ENCODE measurements around the gene MBD3L1.

The MBD3L1 gene

DNA sequence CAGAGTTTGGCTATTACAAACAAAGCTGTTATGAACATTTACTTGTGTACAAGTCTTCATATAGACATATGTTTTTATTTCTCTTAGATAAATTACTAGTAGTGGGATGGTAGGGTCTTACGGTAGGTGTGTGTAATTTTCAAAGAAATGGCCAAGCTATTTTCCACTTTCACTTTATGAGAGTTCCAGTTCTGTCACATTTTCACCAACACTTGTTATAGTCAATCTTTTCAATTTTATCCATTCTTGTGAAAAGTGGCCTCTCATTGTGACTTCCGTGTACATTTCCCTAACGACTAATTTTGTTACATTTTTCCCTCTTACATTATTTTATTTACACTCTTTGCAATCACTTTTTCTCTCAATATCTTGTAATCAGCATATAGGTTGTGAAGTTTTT is 18.3 kb downstream of the MBD3L1 start:
- DNase-seq = no peak
- Histone ChIP-seq H3K9me3 (no peaks in the 10 kb centered on the region; the same call in 1 of the 2 replicates), H3K4me1 (no peaks in the 10 kb centered on the region), H3K27me3 (no peaks in the 10 kb centered on the region), H3K36me3 (no peaks in the 10 kb centered on the region), H3K4me3 (ENCODE audit: low read depth, low read length) (no peak overlapping the region)
- TF ChIP-seq CTCF (IDR thresholded peaks at IDR 0.05; ENCODE audit: low read depth, low read length) = no peak

- Histone ChIP-seq H3K4me1 (no peaks in the 10 kb centered on the region), H3K4me3 (ENCODE audit: low read depth, low read length) (no peak overlapping the region), H3K9me3 (no peaks in the 10 kb centered on the region), H3K27me3 (no peaks in the 10 kb centered on the region), H3K36me3 (no peaks in the 10 kb centered on the region)
- no peak for TF ChIP-seq CTCF (IDR thresholded peaks at IDR 0.05; ENCODE audit: low read depth, low read length)
- no peak for DNase-seq
Measured at GRCh38 chr19:8858260-8858659, 26.1 kb downstream of the MBD3L1 start.

GRCh38 chr19:8866344-8866743 is 34.2 kb downstream of the MBD3L1 start:
- DNase-seq = no peak
- H3K27me3 ChIP-seq = no peaks in the 10 kb centered on the region
- no peak for TF ChIP-seq CTCF (IDR thresholded peaks at IDR 0.05; ENCODE audit: low read depth, low read length)
- no peaks in the 10 kb centered on the region for H3K36me3 ChIP-seq
- H3K4me1 ChIP-seq = no peaks in the 10 kb centered on the region
- no peaks in the 10 kb centered on the region; the same call in 1 of the 2 replicates for H3K9me3 ChIP-seq
- H3K4me3 ChIP-seq (ENCODE audit: low read depth, low read length) = no peak overlapping the region

DNA sequence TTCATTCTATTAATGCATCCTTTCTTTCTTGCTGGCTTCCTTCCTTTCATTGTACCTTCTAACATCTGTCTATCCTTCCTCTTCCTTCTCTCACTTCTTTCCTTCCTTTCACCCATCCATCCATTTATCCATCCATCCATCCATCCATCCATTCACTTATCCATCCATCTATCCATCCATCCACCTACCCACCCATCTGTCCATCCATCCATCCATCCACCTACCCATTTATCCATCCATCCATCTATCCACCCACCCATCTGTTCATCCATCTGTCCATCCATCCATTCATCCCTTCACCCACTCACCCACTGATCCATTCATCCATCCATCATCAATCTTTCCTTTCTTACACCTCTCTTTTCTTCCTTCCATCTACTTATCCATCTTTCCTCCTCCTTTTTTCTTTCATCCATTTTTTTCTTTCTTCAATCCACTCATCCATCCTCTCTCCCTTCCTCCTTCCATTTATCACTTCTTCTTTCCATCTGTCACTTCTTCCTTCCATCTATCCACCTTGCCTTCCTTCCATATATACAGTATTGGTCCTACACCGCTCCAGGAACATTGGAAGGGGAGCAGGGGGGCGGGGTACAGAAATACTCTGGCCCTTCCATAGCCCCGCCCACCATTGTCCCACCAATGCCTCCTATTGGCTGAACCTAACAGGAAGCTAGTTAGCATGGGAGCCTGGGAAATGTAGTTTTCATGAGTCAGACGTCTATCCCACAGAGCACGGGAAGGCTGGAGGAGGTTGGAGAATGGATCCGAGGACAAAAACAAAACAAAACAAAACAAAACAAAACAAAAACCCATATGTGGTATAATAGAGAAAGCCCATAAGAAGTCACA is 45.9 kb downstream of the MBD3L1 start:
- no peaks in the 10 kb centered on the region for H3K27me3 ChIP-seq
- H3K4me1 ChIP-seq = no peaks in the 10 kb centered on the region
- H3K36me3 ChIP-seq = no peaks in the 10 kb centered on the region
- DNase-seq = peak; percentile 55
- TF ChIP-seq CTCF (IDR thresholded peaks at IDR 0.05; ENCODE audit: low read depth, low read length) = no peak
- H3K4me3 ChIP-seq (ENCODE audit: low read depth, low read length) = no peak overlapping the region
- H3K9me3 ChIP-seq = no peaks in the 10 kb centered on the region

DNA sequence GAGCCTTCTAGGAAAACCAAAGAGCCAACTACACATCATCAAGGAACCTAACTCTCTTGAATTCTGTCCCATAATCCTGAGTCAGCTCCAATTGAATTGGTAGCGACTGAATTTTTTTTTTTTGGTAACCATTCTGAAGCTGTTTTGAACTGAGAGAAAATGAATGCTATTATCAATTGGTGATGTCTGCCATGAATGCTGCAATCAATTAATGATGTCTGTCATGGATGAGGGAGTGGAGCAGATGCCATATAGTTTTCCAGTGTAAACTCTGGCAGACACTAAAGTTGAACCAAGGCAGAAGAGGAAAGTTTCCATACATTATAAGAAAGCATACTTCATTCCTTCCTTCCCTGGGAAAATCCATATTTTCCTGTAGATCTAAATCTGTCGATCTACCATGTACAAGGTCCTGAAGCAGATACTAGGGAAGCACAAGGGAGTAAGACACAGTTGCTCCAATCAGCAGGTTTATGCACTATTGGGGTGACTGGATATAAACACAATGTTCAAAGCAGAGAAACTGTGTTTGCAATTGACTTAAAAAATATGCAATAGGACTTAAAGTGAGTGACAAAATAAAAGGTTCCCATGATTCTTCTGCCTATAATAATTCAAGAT is 48.8 kb downstream of the MBD3L1 start:
- TF ChIP-seq CTCF (IDR thresholded peaks at IDR 0.05; ENCODE audit: low read depth, low read length) = no peak
- Histone ChIP-seq H3K27me3 (no peaks in the 10 kb centered on the region), H3K4me1 (no peaks in the 10 kb centered on the region), H3K9me3 (no peaks in the 10 kb centered on the region; the same call in 1 of the 2 replicates), H3K4me3 (ENCODE audit: low read depth, low read length) (no peak overlapping the region), H3K36me3 (no peaks in the 10 kb centered on the region)
- DNase-seq = no peak

DNA sequence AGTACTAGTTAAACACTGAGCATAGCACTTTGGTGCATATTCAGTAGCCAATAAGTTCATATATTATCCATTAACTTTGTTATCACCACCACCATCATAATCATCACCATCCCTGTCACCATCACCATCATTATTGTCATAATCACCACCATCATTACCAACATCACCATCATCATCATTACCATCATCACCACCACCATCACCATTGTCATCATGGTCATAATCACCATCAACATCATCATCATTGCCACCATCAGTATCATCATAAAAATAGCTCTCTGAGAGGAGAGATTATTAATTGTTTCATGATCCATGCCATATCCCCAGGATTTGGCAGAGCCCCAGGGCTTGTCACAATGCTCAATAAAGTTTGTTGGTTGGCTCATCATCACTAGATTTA is 49.3 kb downstream of the MBD3L1 start:
- Histone ChIP-seq H3K27me3 (no peaks in the 10 kb centered on the region), H3K9me3 (no peaks in the 10 kb centered on the region; the same call in 1 of the 2 replicates), H3K36me3 (no peaks in the 10 kb centered on the region), H3K4me1 (no peaks in the 10 kb centered on the region), H3K4me3 (ENCODE audit: low read depth, low read length) (no peak overlapping the region)
- TF ChIP-seq CTCF (IDR thresholded peaks at IDR 0.05; ENCODE audit: low read depth, low read length) = no peak
- DNase-seq = no peak
